ENCODE data around the gene MBD6.
A peak's percentile ranks its signal among the peaks of the same experiment; 100 is the strongest.

The MBD6 gene

GRCh38 chr12:57522011-57522886 lies at the start of gene MBD6:
TSS of gene MBD6 (plus strand) at chr12:57522824. CDS start at chr12:57524304, 1,480 bp downstream.
- H3K4me3 ChIP-seq (ENCODE audit: low read length): peak within 1 kb of the TSS; percentile 70
- peaks cover 19% of the 10 kb centered on the region for H3K36me3 ChIP-seq (ENCODE audit: control insufficient read depth, insufficient read depth, low read length)
- peak within 1 kb of the TSS; percentile 80 for H3K9ac ChIP-seq (ENCODE audit: low read length)
- no peaks in the 10 kb centered on the region for H3K9me3 ChIP-seq (ENCODE audit: control insufficient read depth, low read length)
- H3K4me1 ChIP-seq (ENCODE audit: control insufficient read depth, insufficient read depth, low read length): peaks cover 55% of the 10 kb centered on the region
- H3K27me3 ChIP-seq (ENCODE audit: control insufficient read depth, insufficient read depth, low read length): no peaks in the 10 kb centered on the region

GRCh38 chr12:57473392-57473791 lies 49.2 kb upstream of the MBD6 start:
- Histone ChIP-seq H3K4me1 (ENCODE audit: control insufficient read depth, insufficient read depth, low read length) (peaks cover 28% of the 10 kb centered on the region), H3K36me3 (ENCODE audit: control insufficient read depth, insufficient read depth, low read length) (no peaks in the 10 kb centered on the region), H3K27me3 (ENCODE audit: control insufficient read depth, insufficient read depth, low read length) (peaks cover 64% of the 10 kb centered on the region)

GRCh38 chr12:57473886-57474285 lies 48.7 kb upstream of the MBD6 start:
- H3K36me3 ChIP-seq (ENCODE audit: control insufficient read depth, insufficient read depth, low read length): no peaks in the 10 kb centered on the region

More at GRCh38 chr12:57473392-57473791, 49.2 kb upstream of the MBD6 start:
- no peak overlapping the region for H3K4me3 ChIP-seq (ENCODE audit: low read length)
- H3K9me3 ChIP-seq (ENCODE audit: control insufficient read depth, low read length): no peaks in the 10 kb centered on the region
- H3K9ac ChIP-seq (ENCODE audit: low read length): no peak overlapping the region

GRCh38 chr12:57474430-57474829 lies 48.2 kb upstream of the MBD6 start:
- peaks cover 28% of the 10 kb centered on the region for H3K4me1 ChIP-seq (ENCODE audit: control insufficient read depth, insufficient read depth, low read length)
- no peak overlapping the region for H3K4me3 ChIP-seq (ENCODE audit: low read length)
- H3K27me3 ChIP-seq (ENCODE audit: control insufficient read depth, insufficient read depth, low read length): peaks cover 68% of the 10 kb centered on the region
- H3K36me3 ChIP-seq (ENCODE audit: control insufficient read depth, insufficient read depth, low read length): no peaks in the 10 kb centered on the region
- no peaks in the 10 kb centered on the region for H3K9me3 ChIP-seq (ENCODE audit: control insufficient read depth, low read length)
- H3K9ac ChIP-seq (ENCODE audit: low read length): no peak overlapping the region

More at GRCh38 chr12:57473886-57474285, 48.7 kb upstream of the MBD6 start:
- no peak overlapping the region for H3K9ac ChIP-seq (ENCODE audit: low read length)
- peaks cover 68% of the 10 kb centered on the region for H3K27me3 ChIP-seq (ENCODE audit: control insufficient read depth, insufficient read depth, low read length)
- H3K4me3 ChIP-seq (ENCODE audit: low read length): no peak overlapping the region
- H3K9me3 ChIP-seq (ENCODE audit: control insufficient read depth, low read length): no peaks in the 10 kb centered on the region
- peaks cover 28% of the 10 kb centered on the region for H3K4me1 ChIP-seq (ENCODE audit: control insufficient read depth, insufficient read depth, low read length)

GRCh38 chr12:57474862-57475261 lies 47.8 kb upstream of the MBD6 start:
- peaks cover 68% of the 10 kb centered on the region for H3K27me3 ChIP-seq (ENCODE audit: control insufficient read depth, insufficient read depth, low read length)
- H3K4me1 ChIP-seq (ENCODE audit: control insufficient read depth, insufficient read depth, low read length): peaks cover 28% of the 10 kb centered on the region
- no peak overlapping the region for H3K4me3 ChIP-seq (ENCODE audit: low read length)
- H3K36me3 ChIP-seq (ENCODE audit: control insufficient read depth, insufficient read depth, low read length): no peaks in the 10 kb centered on the region
- H3K9me3 ChIP-seq (ENCODE audit: control insufficient read depth, low read length): no peaks in the 10 kb centered on the region
- H3K9ac ChIP-seq (ENCODE audit: low read length): no peak overlapping the region

GRCh38 chr12:57475271-57476161 lies 47.1 kb upstream of the MBD6 start:
- Histone ChIP-seq H3K36me3 (ENCODE audit: control insufficient read depth, insufficient read depth, low read length) (no peaks in the 10 kb centered on the region), H3K9me3 (ENCODE audit: control insufficient read depth, low read length) (no peaks in the 10 kb centered on the region), H3K27me3 (ENCODE audit: control insufficient read depth, insufficient read depth, low read length) (peaks cover 68% of the 10 kb centered on the region), H3K4me3 (ENCODE audit: low read length) (no peak overlapping the region), H3K9ac (ENCODE audit: low read length) (no peak overlapping the region), H3K4me1 (ENCODE audit: control insufficient read depth, insufficient read depth, low read length) (peaks cover 28% of the 10 kb centered on the region)

GRCh38 chr12:57476162-57476992 lies 46.2 kb upstream of the MBD6 start:
- Histone ChIP-seq H3K4me1 (ENCODE audit: control insufficient read depth, insufficient read depth, low read length) (peaks cover 22% of the 10 kb centered on the region), H3K4me3 (ENCODE audit: low read length) (no peak overlapping the region), H3K36me3 (ENCODE audit: control insufficient read depth, insufficient read depth, low read length) (no peaks in the 10 kb centered on the region), H3K9ac (ENCODE audit: low read length) (peak overlapping the region; percentile 33), H3K9me3 (ENCODE audit: control insufficient read depth, low read length) (no peaks in the 10 kb centered on the region), H3K27me3 (ENCODE audit: control insufficient read depth, insufficient read depth, low read length) (peaks cover 68% of the 10 kb centered on the region)

- Histone ChIP-seq H3K4me3 (ENCODE audit: low read length) (no peak overlapping the region), H3K9ac (ENCODE audit: low read length) (peak overlapping the region; percentile 33), H3K27me3 (ENCODE audit: control insufficient read depth, insufficient read depth, low read length) (peaks cover 65% of the 10 kb centered on the region)
Observed at GRCh38 chr12:57476993-57477709, 45.5 kb upstream of the MBD6 start.

GRCh38 chr12:57477710-57478681 lies 44.6 kb upstream of the MBD6 start:
- H3K9me3 ChIP-seq (ENCODE audit: control insufficient read depth, low read length): no peaks in the 10 kb centered on the region
- H3K9ac ChIP-seq (ENCODE audit: low read length): peak overlapping the region; percentile 7
- H3K4me3 ChIP-seq (ENCODE audit: low read length): no peak overlapping the region
- H3K27me3 ChIP-seq (ENCODE audit: control insufficient read depth, insufficient read depth, low read length): peaks cover 60% of the 10 kb centered on the region
- no peaks in the 10 kb centered on the region for H3K36me3 ChIP-seq (ENCODE audit: control insufficient read depth, insufficient read depth, low read length)
- H3K4me1 ChIP-seq (ENCODE audit: control insufficient read depth, insufficient read depth, low read length): peaks cover 16% of the 10 kb centered on the region

More at GRCh38 chr12:57476993-57477709, 45.5 kb upstream of the MBD6 start:
- Histone ChIP-seq H3K9me3 (ENCODE audit: control insufficient read depth, low read length) (no peaks in the 10 kb centered on the region), H3K36me3 (ENCODE audit: control insufficient read depth, insufficient read depth, low read length) (no peaks in the 10 kb centered on the region), H3K4me1 (ENCODE audit: control insufficient read depth, insufficient read depth, low read length) (peaks cover 16% of the 10 kb centered on the region)

- Histone ChIP-seq H3K9me3 (ENCODE audit: control insufficient read depth, low read length) (no peaks in the 10 kb centered on the region), H3K9ac (ENCODE audit: low read length) (peak overlapping the region; percentile 7), H3K36me3 (ENCODE audit: control insufficient read depth, insufficient read depth, low read length) (no peaks in the 10 kb centered on the region), H3K4me3 (ENCODE audit: low read length) (no peak overlapping the region), H3K4me1 (ENCODE audit: control insufficient read depth, insufficient read depth, low read length) (peaks cover 16% of the 10 kb centered on the region), H3K27me3 (ENCODE audit: control insufficient read depth, insufficient read depth, low read length) (peaks cover 53% of the 10 kb centered on the region)
Observed at GRCh38 chr12:57479043-57479375, 43.6 kb upstream of the MBD6 start.
